Trophoblast cell (in vitro differentiated cells and primary cell): ENCODE data around the gene SIGLEC5.

Experiments
- DNase-seq, 2 donors: peaks; one replicate each; pipeline ENCODE4 v3.0.0-alpha.2; 2016
- H2AFZ ChIP-seq: 2 replicates; pipeline ENCODE4 v1.6.1; 2013; ENCODE audit warnings: low read length, moderate library complexity, mild to moderate bottlenecking; ENCODE audit not compliant: insufficient read depth, poor library complexity
- H2AK5ac ChIP-seq: 2 replicates; pipeline ENCODE4 v1.6.1; 2013; ENCODE audit warnings: mild to moderate bottlenecking, low read length
- H2BK120ac ChIP-seq: 2 replicates; pipeline ENCODE4 v1.6.1; 2013; ENCODE audit warnings: low read length, mild to moderate bottlenecking, moderate library complexity; ENCODE audit not compliant: insufficient read depth, poor library complexity
- H2BK12ac ChIP-seq: 2 replicates; pipeline ENCODE4 v1.6.1; 2013; ENCODE audit warnings: mild to moderate bottlenecking, low read length, moderate library complexity
- H2BK5ac ChIP-seq: 2 replicates; pipeline ENCODE4 v1.6.1; 2013; ENCODE audit warnings: low read length, low read depth, moderate library complexity, mild to moderate bottlenecking; ENCODE audit not compliant: poor library complexity
- H3K14ac ChIP-seq: 2 replicates; pipeline ENCODE4 v1.6.1; 2013; ENCODE audit warnings: mild to moderate bottlenecking, low read length
- H3K18ac ChIP-seq: 2 replicates; pipeline ENCODE4 v1.6.1; 2013; ENCODE audit warnings: mild to moderate bottlenecking, low read length
- H3K23ac ChIP-seq: 2 replicates; pipeline ENCODE4 v1.6.1; 2013; ENCODE audit warnings: low read length
- H3K27ac ChIP-seq: 2 replicates; pipeline ENCODE4 v1.5.1; 2013; ENCODE audit warnings: low read depth, mild to moderate bottlenecking, inconsistent platforms, low read length, moderate library complexity
- H3K27me3 ChIP-seq: 2 replicates; pipeline ENCODE4 v1.6.1; 2013; ENCODE audit warnings: inconsistent platforms, mild to moderate bottlenecking, low read length, moderate library complexity; ENCODE audit not compliant: insufficient read depth
- H3K36me3 ChIP-seq, 2 experiments: 1 replicate in 1 of 2; 2 replicates in 1 of 2; pipeline ENCODE4 v1.6.1; 2013; ENCODE audit warnings: low read length in 2 of 2, mild to moderate bottlenecking in 2 of 2, moderate library complexity in 1 of 2; ENCODE audit not compliant: insufficient read depth in 2 of 2, control insufficient read depth in 1 of 2
- H3K4ac ChIP-seq: 2 replicates; pipeline ENCODE4 v1.6.1; 2013; ENCODE audit warnings: low read depth, mild to moderate bottlenecking, low read length, moderate library complexity
- H3K4me1 ChIP-seq, 2 experiments: 1 replicate in 1 of 2; 2 replicates in 1 of 2; pipeline ENCODE4 v1.6.1; 2013; ENCODE audit warnings: low read length in 2 of 2, mild to moderate bottlenecking in 2 of 2, moderate library complexity in 1 of 2; ENCODE audit not compliant: insufficient read depth in 2 of 2, control insufficient read depth in 1 of 2
- H3K4me2 ChIP-seq: 2 replicates; pipeline ENCODE4 v1.6.1; 2013; ENCODE audit warnings: inconsistent platforms, mild to moderate bottlenecking, low read length, moderate library complexity
- H3K4me3 ChIP-seq: 2 replicates; pipeline ENCODE4 v1.5.1; 2013; ENCODE audit warnings: mild to moderate bottlenecking, low read depth, low read length, inconsistent platforms
- H3K79me1 ChIP-seq: one replicate; pipeline ENCODE4 v1.6.1; 2013; ENCODE audit warnings: low read length
- H3K79me2 ChIP-seq: 2 replicates; pipeline ENCODE4 v1.6.1; 2013; ENCODE audit warnings: low read length, mild to moderate bottlenecking; ENCODE audit not compliant: control insufficient read depth, insufficient read depth, poor library complexity
- H3K9ac ChIP-seq: 2 replicates; pipeline ENCODE4 v1.6.1; 2013; ENCODE audit warnings: mild to moderate bottlenecking, low read length
- H3K9me3 ChIP-seq: 2 replicates; pipeline ENCODE4 v1.6.1; 2013; ENCODE audit warnings: low read depth, mild to moderate bottlenecking, control low read depth, inconsistent platforms, low read length; ENCODE audit not compliant: insufficient read depth
- H4K12ac ChIP-seq: 2 replicates; pipeline ENCODE4 v1.6.1; 2013; ENCODE audit warnings: low read depth, mild to moderate bottlenecking, low read length, moderate library complexity
- H4K8ac ChIP-seq: 2 replicates; pipeline ENCODE4 v1.6.1; 2013; ENCODE audit warnings: low read depth, mild to moderate bottlenecking, low read length, moderate library complexity
- H4K91ac ChIP-seq: one replicate; pipeline ENCODE4 v1.6.1; 2013; ENCODE audit warnings: low read depth, mild to moderate bottlenecking, low read length, moderate library complexity
- WGBS: extraction: QIAGEN DNeasy Blood & Tissue Kit; methylation state at CpG from one replicate; pipeline ENCODE4 v1.1.7; 2013; ENCODE audit warnings: missing lambda C conversion rate; ENCODE audit not compliant: insufficient read length, insufficient coverage; ENCODE audit errors: extremely low coverage; 5-methylcytosine and 5-hydroxymethylcytosine counted together

The SIGLEC5 gene

DNA sequence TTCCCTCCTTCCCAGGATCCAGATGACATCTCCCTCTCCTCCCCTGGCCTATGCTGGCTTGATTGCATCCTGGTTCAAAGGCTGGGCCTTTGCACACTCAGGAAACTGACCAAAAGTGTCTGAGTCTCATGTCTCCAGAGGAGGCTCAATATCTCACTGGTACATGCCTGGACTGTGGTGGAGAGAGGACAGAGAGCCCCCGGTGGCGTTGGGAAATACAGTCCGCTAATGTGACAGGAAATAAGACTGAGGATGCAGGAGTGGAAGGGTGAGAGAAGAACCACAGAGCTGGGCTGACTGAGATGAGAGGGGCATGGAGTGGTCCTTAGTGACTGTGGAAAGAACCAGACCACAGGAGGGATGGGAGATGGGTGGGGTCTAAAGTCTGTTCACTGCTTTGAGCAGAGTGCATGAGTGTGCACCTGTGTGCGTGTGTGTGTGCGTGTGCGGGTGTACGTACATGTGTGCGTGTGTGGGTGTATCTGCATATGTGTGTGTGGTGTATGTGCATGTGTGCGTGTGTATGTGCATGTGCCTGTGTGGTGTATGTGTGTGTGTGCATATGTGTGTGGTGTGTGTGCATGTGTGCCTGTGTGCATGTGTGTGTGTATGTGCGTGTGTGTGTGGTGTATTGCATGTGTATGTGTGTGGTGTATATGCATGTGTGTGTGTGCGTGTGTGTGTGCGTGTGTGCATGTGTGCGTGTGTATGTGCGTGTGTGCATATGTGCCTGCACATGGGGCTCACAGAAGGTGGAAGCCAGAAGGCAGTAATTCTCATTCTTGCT lies 1.9 kb downstream of the SIGLEC5 start:
- Histone ChIP-seq H4K91ac (no peak overlapping the region), H2BK120ac (no peak overlapping the region), H3K9me3 (peaks cover 33% of the 10 kb centered on the region), H3K27me3 (no peaks in the 10 kb centered on the region), H4K8ac (no peak overlapping the region), H3K9ac (no peak overlapping the region), H3K4me2 (no peak overlapping the region), H4K12ac (no peak overlapping the region), H3K27ac (no peak overlapping the region), H3K4ac (no peak overlapping the region), H3K36me3 (no peaks in the 10 kb centered on the region), H2BK5ac (no peak overlapping the region), H3K79me2 (no peaks in the 10 kb centered on the region), H3K4me3 (peak overlapping the region; percentile 62), H3K14ac (no peak overlapping the region), H2BK12ac (no peak overlapping the region), H3K18ac (no peak overlapping the region), H2AFZ (no peak overlapping the region), H3K23ac (no peak overlapping the region), H3K4me1 (peaks cover 0 to 3% of the 10 kb centered on the region in 2 experiments), H3K79me1 (peaks cover 8% of the 10 kb centered on the region), H2AK5ac (no peak overlapping the region)
- DNase-seq = no peak
- WGBS = no CpG with 5 or more reads among the region's 14 CpGs

DNA sequence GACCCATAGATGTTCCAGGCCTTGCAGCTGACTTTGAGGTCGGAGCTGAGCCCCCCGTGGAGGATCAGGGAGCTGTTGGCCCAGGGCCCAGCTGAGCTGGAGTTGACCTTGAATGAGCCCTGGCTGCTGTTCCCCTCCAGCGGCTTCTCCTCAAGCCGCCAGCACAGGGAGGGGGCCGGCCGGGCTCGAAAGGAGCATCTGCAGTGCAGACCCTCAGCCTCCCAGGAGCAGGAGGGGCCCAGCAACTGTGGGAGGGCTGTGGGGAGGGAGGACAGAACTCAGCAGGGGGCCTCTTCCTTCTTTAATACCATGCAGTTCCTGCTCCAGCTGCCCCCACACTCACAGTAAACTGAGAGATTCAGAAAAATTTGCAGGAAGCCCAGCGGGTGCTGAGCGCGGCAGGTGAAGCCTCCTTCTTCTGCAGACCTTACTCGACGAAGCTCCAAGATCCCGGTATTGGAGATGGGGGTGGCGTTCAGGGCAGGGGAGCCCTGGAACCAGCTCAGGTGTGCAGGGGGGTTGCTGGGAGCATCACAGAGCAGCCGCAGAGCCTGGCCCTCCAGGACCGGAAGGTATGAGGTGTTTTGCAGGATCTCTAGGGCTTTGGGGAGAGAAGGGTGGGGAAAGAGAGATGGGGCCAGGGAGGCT lies 2.6 kb downstream of the SIGLEC5 start:
- no peak overlapping the region for H3K4ac ChIP-seq
- H2AK5ac ChIP-seq = no peak overlapping the region
- no peak overlapping the region for H3K23ac ChIP-seq
- no CpG with 5 or more reads among the region's 16 CpGs for WGBS
- no peaks in the 10 kb centered on the region for H3K36me3 ChIP-seq
- no peak overlapping the region for H4K91ac ChIP-seq
- peaks cover 33% of the 10 kb centered on the region for H3K9me3 ChIP-seq
- no peaks in the 10 kb centered on the region for H3K79me2 ChIP-seq
- no peak overlapping the region for H3K27ac ChIP-seq
- no peak overlapping the region for H2BK12ac ChIP-seq
- H3K79me1 ChIP-seq = peaks cover 8% of the 10 kb centered on the region
- H4K12ac ChIP-seq = no peak overlapping the region
- H4K8ac ChIP-seq = no peak overlapping the region
- no peak overlapping the region for H2BK5ac ChIP-seq
- H2AFZ ChIP-seq = no peak overlapping the region
- H3K4me2 ChIP-seq = no peak overlapping the region
- H3K18ac ChIP-seq = no peak overlapping the region
- no peak overlapping the region for H3K9ac ChIP-seq
- no peak for DNase-seq
- no peak overlapping the region for H2BK120ac ChIP-seq
- H3K4me3 ChIP-seq = peak overlapping the region; percentile 14
- H3K27me3 ChIP-seq = no peaks in the 10 kb centered on the region
- H3K4me1 ChIP-seq = peaks cover 0 to 3% of the 10 kb centered on the region in 2 experiments
- no peak overlapping the region for H3K14ac ChIP-seq

DNA sequence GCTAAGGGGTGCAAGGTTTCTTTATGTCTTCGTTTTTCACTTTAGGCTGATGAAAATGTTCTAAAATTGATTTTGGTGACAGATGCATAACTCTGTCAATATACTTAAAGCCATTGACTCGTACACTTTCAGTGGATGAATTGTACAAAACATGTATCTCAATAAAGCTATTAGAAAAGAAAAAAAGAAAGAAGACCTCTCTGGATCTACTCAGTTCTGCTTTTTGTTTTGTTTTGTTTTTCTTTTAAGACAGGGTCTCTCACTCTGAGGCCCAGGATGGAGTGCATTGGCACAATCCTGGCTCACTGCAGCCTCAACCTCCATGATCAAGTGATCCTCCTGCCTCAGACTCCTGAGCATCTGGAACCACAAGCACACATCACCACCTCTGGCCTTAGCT lies 3.5 kb downstream of the SIGLEC5 start:
- no peak overlapping the region for H2BK120ac ChIP-seq
- H3K9ac ChIP-seq = no peak overlapping the region
- no peaks in the 10 kb centered on the region for H3K27me3 ChIP-seq
- H3K14ac ChIP-seq = no peak overlapping the region
- H3K23ac ChIP-seq = no peak overlapping the region
- no peak overlapping the region for H2AFZ ChIP-seq
- no peak overlapping the region for H2BK12ac ChIP-seq
- H3K4me1 ChIP-seq = no peaks in the 10 kb centered on the region
- H4K91ac ChIP-seq = no peak overlapping the region
- H3K79me2 ChIP-seq = no peaks in the 10 kb centered on the region
- H3K18ac ChIP-seq = no peak overlapping the region
- no peak overlapping the region for H3K27ac ChIP-seq
- no CpG with 5 or more reads among the region's 2 CpGs for WGBS
- peaks cover 33% of the 10 kb centered on the region for H3K9me3 ChIP-seq
- H3K36me3 ChIP-seq = no peaks in the 10 kb centered on the region
- H4K12ac ChIP-seq = no peak overlapping the region
- H3K4me3 ChIP-seq = no peak overlapping the region
- H2AK5ac ChIP-seq = no peak overlapping the region
- H4K8ac ChIP-seq = no peak overlapping the region
- no peak overlapping the region for H2BK5ac ChIP-seq
- DNase-seq = no peak
- peaks cover 5% of the 10 kb centered on the region for H3K79me1 ChIP-seq
- H3K4me2 ChIP-seq = no peak overlapping the region
- H3K4ac ChIP-seq = no peak overlapping the region

DNA sequence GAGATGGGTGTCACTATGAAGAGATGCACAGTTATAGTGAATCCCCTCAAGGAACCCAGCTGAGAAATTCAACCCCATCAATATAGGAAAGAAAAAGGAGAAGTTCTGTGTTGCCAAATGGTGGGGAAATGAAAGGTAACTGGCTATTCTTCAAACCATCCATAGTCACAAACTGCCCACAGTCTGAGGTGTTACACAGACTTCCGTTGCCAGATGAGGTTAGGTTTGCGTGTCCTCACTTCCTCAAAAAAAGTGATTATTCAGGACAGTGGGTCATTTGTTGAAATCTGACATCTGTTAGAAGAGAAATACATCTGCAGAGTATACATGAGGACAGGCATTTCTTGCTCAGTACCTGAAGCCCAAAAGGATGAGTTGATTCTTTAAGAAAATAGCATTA lies 9.0 kb downstream of the SIGLEC5 start:
- Histone ChIP-seq H2BK5ac (no peak overlapping the region), H4K8ac (no peak overlapping the region)
- WGBS = no CpG with 5 or more reads among the region's 2 CpGs

More for the DNA sequence above, 9.0 kb downstream of the SIGLEC5 start:
- Histone ChIP-seq H2AFZ (no peak overlapping the region), H3K9me3 (peaks cover 9% of the 10 kb centered on the region), H2BK12ac (no peak overlapping the region), H3K4me3 (no peak overlapping the region), H2AK5ac (no peak overlapping the region), H4K12ac (no peak overlapping the region), H4K91ac (no peak overlapping the region), H3K14ac (no peak overlapping the region), H3K4me1 (no peaks in the 10 kb centered on the region), H3K36me3 (no peaks in the 10 kb centered on the region), H2BK120ac (no peak overlapping the region), H3K4me2 (no peak overlapping the region), H3K79me2 (no peaks in the 10 kb centered on the region), H3K23ac (no peak overlapping the region), H3K4ac (no peak overlapping the region), H3K9ac (no peak overlapping the region), H3K79me1 (no peaks in the 10 kb centered on the region), H3K27me3 (no peaks in the 10 kb centered on the region), H3K18ac (no peak overlapping the region), H3K27ac (no peak overlapping the region)
- no peak for DNase-seq
